HG03354 (cell line): Measurements from ENCODE around the gene SMIM41.

ENCODE experiments used
- ATAC-seq: cut with Tn5 transposase; IDR thresholded peaks from one replicate; pipeline ENCODE4 v1.9.1; 2021; ENCODE audit warnings: mild to moderate bottlenecking; ENCODE audit not compliant: unreplicated experiment, poor library complexity, severe bottlenecking

SMIM41 gene

DNA sequence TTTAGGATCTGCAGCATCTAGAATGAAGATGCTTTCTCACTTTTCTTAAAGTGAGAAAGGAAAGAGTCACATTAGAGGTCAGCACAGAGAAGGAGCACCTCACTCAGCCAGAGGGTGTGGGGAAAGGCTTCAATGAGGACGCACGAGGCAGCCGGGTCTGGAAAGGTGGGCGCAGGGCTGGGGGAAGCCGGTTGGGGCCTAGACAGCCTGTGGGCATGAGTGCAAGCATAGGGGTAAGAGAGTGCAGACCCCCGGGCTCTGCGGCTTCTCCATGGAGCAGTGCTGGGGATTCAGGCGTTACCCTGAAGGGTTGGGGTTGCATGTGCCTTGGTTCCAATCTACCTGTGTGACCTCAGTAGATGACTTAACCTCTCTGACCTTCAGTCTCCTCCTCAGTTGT is 62.4 kb downstream of the SMIM41 start:
- ATAC-seq = no peak

DNA sequence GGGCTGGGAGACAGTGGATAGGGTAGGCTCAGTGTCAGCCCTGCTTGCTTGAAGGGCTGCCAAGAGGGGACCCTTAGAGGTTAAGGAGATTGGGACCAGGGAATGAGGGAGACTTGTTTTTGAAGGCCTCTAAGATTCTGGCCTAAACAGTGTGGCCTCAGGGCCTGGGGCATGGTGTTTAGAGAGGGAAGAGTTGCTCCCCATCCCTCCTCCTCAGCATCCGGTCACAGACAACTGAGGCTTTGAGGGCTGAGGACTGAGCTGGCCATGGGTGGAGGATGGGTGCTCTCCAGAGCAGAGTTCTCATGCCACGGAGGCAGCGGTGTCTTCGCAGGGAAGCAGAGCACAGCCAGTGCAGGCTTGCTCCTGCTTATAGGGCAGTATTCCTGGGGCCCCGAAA is 62.9 kb downstream of the SMIM41 start:
- ATAC-seq = no peak

DNA sequence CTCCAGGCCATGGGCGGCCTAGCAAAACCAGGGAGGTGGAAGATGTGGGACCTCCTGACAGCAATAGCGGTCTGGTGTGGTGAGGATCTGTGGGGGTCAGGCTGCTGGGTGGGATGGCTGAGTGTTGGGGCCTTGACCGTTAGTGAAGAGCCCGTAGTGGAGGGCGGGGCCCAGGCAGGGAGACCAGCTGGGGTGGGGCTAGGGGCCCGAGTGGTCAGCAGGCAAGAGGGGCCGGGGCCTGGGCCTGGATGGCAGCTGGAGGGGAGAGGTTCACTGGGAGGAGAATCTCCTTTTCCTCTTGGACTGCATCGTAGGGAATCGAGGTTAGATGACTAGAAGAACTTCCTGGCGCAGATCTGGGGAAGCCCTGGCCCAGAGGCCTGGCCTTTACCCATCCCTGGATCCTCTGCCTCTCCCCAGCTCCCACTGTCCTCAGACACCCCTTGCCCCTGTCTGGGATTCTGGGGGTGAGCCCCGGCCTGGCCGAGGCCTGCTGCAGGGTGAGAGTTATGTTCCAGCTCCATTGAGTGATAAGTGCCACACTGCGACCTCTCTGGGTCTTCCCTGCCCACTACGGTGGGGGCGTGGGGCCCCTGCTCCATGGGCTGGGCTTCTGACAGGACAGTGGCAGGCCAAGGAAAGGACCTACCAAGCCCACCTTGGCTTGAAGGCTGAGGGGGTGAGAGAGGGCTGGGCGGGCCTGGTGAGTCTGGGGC is 65.2 kb downstream of the SMIM41 start:
- no peak for ATAC-seq

DNA sequence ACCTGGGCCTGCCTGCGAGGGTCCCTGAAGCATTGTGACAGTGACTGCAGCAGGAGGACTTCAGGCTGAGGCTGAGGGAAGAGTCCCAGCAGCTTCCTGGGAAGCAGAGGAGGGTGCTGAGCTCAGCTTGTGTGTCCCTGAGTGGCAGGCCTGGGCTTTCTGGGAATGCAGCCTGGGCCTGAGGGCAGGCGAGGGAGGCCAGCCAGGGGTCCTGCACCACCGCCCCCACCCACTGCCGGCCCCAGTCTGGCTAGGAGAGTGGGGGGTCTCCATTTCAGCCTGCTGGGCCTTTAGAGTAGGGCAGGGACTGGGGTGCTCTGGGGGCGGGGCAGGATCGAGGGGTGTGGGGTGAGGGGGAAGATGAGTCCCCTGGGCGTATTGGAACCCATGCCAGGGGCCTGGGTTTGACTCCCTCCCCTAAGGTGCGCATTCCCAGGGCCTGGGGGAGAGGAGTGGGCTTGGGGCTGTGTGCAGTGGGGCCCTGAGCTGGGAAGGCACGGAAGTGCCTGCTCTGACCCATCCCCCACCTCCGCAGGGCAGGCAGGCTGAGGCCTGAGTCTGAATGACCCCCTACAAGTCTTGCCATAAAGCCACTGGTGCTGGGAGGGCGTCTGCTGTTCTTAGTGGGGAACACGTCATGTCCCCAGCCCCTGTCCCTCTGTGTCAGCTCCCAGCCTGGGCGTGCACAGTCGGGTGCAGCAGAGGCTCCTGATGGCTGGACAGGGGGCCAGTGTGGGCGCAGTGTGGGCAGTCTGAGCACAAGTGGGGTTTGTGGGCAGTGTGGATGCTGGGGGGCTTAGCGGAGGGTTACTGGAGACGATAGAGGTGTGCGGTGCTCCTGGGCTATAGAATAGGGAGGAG is 66.0 kb downstream of the SMIM41 start:
- no peak for ATAC-seq

DNA sequence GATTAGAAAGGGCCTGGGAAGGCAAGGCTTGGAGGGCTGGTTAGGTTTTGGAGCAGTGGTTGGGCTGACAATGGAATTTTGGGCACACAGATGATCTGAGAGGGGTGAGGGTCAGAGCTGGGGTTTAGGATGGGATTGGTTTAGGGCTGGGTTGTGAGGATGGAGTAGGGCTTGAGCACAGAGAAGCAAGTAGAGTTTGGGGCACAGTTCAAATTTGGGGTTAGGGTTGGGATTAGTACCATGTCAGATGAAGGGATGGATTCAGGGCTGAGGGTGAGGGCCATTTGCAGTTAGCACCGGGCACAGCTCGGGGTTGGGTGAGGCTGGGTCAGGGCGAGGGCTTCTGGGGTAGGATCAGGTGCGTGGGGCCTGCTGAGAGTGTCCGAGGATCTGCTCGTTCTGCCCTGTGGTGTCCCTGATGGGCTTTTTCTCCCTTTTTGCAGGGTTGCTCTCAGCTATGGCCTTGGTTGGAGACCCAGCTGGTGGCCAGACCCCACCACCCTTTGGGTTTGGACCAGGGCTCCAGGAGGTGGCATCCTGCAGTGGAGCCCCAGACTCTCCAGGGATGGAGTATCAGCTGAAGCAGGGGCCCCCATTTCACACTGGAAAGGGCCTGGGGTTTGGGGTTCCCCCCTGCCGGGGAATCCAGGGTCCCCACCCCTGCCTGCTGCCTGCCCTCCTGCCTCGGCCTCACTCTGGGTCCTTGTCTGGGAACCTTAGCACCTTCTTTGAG is 66.8 kb downstream of the SMIM41 start:
- no peak for ATAC-seq

DNA sequence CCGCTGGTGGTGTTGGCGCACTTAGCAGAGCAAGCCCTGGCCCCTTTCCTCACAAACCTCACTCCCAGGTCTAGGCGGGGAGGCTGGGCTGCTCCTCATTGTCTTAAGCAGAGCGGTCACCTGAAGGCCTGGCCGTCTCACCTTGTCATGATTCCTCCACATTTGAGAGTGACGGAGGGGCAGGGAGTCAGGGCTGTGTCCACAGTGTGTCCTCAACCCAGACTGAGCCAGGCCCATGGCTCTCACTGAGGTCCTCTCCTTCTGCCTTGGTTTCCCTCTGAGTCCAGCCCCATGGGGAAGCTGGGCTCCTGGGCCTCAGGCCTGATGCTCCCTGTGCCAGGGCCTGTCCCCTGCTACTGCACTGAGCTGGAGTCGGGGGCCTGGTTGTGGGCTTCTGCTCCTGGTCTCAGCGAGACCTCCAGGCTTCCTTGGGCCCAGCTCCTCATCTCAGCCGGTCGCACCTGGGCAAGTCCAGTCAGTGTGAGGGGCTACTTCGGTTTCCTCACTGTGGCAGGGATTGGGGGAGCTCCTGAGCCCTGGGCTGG is 67.4 kb downstream of the SMIM41 start:
- ATAC-seq = no peak

DNA sequence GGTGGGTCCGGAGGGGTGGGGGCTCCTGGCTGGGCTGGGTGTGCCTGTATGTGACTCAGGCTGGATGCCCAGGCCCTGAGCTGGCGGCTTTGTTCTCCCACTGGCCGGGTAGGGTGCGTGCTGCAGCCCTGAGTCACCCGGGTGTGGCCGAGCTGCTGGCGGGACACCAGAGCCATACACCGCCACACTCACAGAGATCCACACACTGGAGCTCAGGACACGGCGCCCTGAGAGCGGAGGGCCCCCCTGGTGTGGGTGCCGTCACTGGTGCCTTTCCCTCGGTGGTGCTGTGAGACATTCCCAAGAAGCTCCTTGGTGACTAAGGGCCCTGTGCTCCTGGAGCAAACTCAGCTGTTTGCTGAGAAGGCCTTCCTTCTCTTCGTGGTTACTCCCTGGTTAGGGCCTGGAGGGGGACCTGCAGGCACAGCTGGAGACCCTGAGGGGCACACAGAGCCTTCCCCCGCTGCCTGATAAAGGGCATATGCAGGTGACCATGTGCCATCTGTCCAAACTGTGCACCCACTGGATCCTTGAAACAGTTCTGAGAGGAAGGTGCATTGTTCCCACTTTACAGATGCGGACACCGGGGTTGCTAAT is 68.0 kb downstream of the SMIM41 start:
- ATAC-seq = no peak

DNA sequence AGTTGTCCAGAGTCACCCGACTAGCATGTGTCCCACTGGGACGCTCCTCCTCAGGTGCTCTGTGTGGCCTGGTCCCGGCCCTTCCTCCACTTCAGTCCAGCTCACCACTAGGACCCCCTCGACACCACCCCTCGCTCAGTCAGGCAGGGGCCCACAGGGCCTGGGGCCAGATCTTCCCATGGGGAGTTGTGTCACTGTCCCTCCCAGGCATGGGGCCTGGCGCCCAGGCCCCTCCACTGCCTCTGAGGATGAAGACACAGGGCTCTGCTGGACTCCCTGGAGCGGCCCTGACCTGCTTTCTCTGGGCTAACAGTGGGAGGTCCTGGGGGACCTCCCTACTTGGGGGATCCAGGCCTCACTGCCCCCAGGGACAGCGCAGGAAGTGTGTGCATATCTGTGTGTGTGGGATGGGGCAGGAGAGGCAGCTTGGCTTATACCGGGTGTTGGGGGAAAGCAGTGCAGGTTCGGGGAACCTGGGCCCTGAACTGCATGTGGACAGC is 68.5 kb downstream of the SMIM41 start:
- ATAC-seq = no peak

DNA sequence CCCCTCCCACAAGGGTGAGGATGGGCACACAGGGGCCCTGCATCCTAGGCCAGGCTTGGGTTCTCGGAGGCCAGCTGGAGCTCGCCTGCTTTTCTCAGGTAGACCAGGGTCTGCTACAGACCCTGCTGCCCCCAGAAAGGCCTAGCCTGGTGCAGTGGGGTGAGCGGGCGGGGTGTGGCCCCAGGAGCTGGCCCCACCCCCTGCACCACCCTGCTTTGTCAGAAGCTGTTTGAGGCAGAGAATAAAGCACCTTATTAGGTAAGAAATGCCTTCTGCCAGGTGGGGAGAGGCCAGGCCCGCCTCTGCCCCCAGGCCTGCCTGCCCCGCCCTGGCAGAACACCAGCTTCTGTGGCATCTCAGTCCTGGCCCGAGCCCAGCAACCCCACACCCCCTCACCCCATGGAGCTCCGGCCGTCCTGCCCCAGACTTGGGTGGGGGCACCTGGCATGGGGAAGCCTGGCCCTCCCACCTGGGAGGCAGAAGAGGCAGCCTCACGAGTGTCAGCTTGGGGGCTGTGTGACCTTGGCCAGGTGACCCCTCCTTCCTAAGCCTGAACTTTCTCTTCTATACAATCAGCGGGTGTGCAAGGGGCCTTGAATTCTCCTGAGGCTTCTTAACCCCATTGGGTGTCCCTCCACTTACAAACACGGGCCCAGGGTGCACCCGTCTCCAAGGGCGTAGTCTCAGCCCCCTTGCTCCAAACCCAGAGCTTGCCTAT is 69.1 kb downstream of the SMIM41 start:
- no peak for ATAC-seq

DNA sequence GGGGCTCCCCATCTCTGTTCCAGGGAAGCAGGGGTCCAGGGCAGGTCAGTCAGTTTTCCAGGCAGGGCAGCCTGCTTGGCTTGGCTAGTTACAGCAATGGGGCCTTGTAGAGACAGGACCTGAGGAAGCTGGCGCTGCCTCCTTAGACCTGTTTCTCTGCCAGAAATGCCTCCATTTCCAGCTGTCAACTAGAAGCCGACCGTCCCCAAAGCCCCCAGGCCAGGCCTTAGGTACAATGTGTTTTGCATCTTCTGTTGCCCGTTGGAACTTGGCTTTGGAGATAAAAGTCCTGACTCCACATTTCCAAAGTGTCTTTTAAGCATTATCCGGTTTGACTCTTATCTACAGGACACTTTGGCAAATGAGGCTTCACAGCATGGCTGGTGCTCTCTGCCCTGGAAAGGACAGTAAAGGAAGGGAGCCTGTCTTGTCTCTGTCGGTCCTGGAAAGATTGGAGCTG is 69.7 kb downstream of the SMIM41 start:
- ATAC-seq = no peak

DNA sequence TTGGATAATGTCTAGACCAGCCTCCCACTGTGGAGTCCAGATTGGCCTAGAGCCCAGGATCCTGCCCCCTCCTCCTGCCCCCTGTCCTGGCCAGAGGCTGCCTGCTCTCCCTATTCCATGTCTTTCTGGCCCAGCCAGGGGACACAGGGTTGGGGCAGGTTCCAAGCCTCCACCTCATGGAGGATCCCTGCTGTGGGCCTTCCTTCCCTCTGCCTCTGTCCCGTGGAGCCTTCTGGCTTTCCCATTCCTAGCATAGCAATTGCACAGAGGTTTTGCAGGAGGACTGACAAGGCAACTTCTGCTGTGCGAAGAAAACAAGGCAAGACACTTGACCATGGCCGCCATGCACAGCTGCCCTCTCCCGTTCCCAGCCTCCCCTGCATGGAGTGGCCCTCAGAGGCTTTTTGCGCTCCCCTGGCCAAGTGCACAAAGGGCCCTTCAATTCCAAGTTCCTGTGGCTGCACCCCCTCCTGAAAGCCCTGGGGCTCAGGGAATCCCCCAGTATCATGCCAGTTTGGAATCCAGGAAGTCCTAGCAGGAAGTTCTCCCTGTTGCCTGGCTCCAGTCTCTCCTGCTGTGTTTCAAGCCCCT is 70.2 kb downstream of the SMIM41 start:
- ATAC-seq = no peak

DNA sequence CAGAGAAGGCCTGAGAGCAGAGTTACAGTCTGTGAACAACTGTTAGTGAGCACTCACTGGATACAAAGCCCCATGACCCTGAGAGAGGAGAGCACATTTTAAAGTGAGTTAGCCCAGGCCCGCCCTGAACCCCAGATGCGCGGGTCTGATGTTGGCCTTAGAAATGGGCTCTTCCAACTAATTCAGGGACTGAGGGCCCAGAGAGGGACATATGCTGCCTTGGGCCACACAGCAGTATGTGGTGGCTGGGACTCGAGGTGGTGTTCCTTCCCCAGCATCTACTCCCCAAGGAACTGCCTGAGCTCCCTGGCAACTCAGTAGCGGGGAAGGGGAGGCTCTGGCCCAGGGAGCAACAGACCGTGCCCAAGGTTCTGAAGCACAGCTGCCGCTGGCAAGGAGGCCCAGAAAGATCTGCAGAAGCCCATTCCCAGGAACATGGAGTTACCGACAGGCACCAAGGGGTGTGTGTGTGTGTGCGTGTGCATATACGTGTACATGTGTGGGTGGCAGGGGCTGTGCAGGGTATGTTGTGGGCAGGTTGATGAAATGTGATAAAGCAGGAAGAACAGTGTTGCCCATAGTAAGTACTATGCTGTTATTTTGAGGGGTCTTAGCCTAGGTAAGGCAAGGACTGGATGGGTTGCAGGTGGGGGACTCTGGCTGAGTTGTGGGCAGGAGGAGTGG is 71.8 kb downstream of the SMIM41 start:
- ATAC-seq = no peak

DNA sequence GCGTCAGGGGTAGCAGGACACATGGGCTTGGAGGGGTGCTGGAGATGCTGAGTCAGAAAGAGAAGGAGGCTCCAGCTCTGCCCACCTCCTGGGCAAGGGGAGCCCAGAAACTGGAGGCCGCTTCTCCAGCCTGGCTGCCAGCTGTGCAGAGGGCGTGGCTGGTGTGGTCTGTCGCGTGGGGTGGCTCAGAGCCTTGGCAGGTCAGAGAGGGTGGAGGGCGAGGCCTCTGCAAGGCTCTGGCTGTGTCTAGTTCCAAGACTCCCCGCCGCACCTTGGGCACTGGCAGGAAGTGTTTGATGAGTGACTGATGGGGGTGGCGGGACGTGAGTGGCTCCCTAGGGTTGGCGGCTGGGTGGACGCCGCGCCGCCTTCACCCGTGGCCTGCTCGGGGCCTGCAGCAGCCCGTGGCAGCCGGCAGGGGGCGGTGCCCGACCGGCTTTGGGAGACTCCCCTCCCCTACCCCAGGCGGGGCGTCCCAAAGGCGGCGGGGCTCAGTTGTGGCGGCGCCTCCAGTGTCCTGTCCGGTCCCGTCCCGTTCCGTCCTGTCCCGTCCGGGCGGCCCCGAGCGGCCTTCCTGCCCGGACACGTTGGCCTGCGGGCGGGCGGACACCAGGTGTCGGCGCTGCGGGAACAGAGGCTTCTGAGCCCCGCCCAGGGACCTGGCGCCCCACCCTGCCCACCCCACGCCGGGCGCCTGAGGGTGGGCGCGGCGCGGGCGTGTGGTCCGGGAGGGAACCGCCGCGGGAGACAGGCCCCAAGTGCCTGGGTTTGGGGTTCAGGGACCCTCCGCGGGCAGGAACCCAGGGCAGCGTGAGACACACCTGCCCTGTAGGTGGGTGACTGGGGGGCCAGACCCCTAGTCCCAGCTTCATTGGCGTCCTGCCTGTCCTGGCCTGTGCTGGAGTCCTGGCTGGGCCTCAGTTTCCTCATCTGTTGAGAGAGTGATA is 72.6 kb downstream of the SMIM41 start:
- peak; percentile 51 for ATAC-seq

DNA sequence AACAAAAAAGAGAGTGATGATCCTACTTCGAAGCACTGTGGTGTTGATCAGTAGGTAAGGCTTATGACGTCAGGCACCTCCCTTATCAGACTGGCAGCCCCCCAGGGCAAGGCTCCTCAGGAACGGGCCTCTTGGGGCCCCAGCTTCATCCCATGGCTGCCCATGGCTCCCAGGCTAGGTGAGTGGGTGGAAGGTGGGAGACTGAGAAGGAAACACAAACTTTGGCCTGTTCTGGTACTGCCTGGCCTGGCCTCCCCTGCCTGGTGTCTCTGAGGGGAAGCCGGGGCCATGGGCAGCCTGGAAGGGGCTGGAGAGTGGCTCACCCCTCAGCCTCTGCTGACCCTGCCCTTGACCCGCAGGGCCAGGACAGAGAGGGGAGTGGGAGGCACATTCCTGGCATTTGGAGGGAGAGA is 73.4 kb downstream of the SMIM41 start:
- no peak for ATAC-seq

DNA sequence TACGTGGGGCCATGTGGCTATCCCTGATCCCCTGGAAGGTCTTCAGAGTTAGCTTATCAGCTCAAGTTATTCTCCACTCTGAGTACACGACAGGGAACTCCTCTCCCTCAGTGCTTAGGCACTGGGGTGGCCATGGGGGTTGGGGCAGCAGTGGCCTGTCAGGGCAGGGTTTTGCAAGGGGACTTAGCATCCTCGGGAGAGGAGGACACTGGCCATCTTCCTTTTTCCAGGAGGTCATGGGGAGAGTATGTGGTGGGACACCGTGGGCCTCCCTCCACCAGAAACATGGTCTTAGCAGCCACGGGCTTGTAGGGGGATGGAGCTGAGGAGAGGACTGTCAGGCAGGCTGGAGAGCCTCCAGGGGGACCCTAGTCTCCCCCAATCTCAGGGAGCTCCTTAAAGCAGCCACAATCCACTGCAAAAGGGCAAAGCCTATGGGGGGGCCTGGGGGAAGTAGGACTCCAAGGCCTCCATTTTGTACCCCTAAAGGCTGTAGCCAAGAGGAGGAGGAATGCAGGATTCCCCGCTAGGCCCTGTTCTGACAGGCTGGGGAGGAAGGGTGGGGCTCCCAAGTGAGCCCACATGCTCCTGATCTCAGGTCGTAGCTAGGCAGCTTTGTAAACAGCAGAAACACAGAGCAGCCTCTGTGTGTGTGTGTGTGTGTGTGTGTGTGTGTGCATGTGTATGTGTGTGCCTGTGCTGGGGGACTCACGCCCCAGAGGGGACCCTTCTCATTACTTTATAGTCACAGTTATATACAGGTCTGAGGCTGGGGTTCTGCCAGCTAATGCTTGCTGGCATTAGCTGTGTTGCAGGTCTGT is 75.8 kb downstream of the SMIM41 start:
- no peak for ATAC-seq

DNA sequence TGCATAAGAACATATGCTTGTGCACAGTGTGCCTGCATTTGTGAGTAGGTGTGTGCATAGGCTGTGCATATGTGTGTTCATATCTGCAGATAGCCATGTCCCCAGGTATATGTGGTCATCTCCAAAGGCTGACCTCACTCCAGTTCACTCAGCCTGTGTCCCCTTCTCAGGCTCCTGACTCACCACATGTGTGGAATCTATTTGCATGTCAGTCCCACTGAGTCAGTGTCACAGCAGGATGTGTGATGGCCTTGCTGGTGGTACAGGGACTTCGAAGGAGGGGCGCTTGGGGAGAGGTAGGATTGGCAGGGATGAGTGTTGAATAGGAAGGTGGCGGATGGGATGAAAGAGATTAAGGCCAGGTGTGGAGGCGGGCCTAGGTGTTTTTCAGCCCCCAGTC is 76.8 kb downstream of the SMIM41 start:
- ATAC-seq = no peak
